ENCODE data around the gene CAMTA1. TPM values are rescaled to one million over a fixed set of nuclear protein-coding genes. Genes with fewer than 3 reads are reported as not detected.

Gene CAMTA1
- total RNA-seq, 1 donor from 2014 or later: 81.6 TPM

GRCh38 chr1:7717748-7718368 lies 932.6 kb downstream of the CAMTA1 start:
- Mint-ChIP-seq H3K27me3 (ENCODE audit: unreplicated experiment) (no peaks in the 10 kb centered on the region), H3K27ac (ENCODE audit: unreplicated experiment) (no peak overlapping the region), H3K4me1 (ENCODE audit: unreplicated experiment) (peaks cover 5% of the 10 kb centered on the region), H3K4me3 (ENCODE audit: unreplicated experiment) (no peak overlapping the region), H3K9me3 (ENCODE audit: unreplicated experiment) (no peaks in the 10 kb centered on the region), H3K36me3 (ENCODE audit: unreplicated experiment) (no peaks in the 10 kb centered on the region)
- no peak for DNase-seq (ENCODE audit: extremely low spot score, unreplicated experiment)
- no peak for TF ChIP-seq CTCF (IDR thresholded peaks at IDR 0.05)

GRCh38 chr1:7719468-7720094 lies 934.3 kb downstream of the CAMTA1 start:
- Mint-ChIP-seq H3K4me3 (ENCODE audit: unreplicated experiment) (no peak overlapping the region), H3K27me3 (ENCODE audit: unreplicated experiment) (no peaks in the 10 kb centered on the region), H3K4me1 (ENCODE audit: unreplicated experiment) (peaks cover 5% of the 10 kb centered on the region), H3K36me3 (ENCODE audit: unreplicated experiment) (no peaks in the 10 kb centered on the region), H3K9me3 (ENCODE audit: unreplicated experiment) (no peaks in the 10 kb centered on the region), H3K27ac (ENCODE audit: unreplicated experiment) (no peak overlapping the region)
- DNase-seq (ENCODE audit: extremely low spot score, unreplicated experiment): no peak
- no peak for TF ChIP-seq CTCF (IDR thresholded peaks at IDR 0.05)

- DNase-seq (ENCODE audit: extremely low spot score, unreplicated experiment): no peak
- Mint-ChIP-seq H3K4me3 (ENCODE audit: unreplicated experiment) (no peak overlapping the region), H3K27me3 (ENCODE audit: unreplicated experiment) (no peaks in the 10 kb centered on the region), H3K4me1 (ENCODE audit: unreplicated experiment) (peaks cover 5% of the 10 kb centered on the region), H3K9me3 (ENCODE audit: unreplicated experiment) (no peaks in the 10 kb centered on the region), H3K27ac (ENCODE audit: unreplicated experiment) (no peak overlapping the region), H3K36me3 (ENCODE audit: unreplicated experiment) (no peaks in the 10 kb centered on the region)
- no peak for TF ChIP-seq CTCF (IDR thresholded peaks at IDR 0.05)
Measured at GRCh38 chr1:7721940-7722669, 936.9 kb downstream of the CAMTA1 start.

- Mint-ChIP-seq H3K4me3 (ENCODE audit: unreplicated experiment) (no peak overlapping the region), H3K27ac (ENCODE audit: unreplicated experiment) (no peak overlapping the region), H3K4me1 (ENCODE audit: unreplicated experiment) (peaks cover 5% of the 10 kb centered on the region), H3K27me3 (ENCODE audit: unreplicated experiment) (no peaks in the 10 kb centered on the region), H3K36me3 (ENCODE audit: unreplicated experiment) (no peaks in the 10 kb centered on the region), H3K9me3 (ENCODE audit: unreplicated experiment) (no peaks in the 10 kb centered on the region)
- no peak for TF ChIP-seq CTCF (IDR thresholded peaks at IDR 0.05)
- no peak for DNase-seq (ENCODE audit: extremely low spot score, unreplicated experiment)
Measured at GRCh38 chr1:7722670-7723012, 937.4 kb downstream of the CAMTA1 start.

- Mint-ChIP-seq H3K27ac (ENCODE audit: unreplicated experiment) (no peak overlapping the region), H3K36me3 (ENCODE audit: unreplicated experiment) (no peaks in the 10 kb centered on the region), H3K4me3 (ENCODE audit: unreplicated experiment) (no peak overlapping the region), H3K9me3 (ENCODE audit: unreplicated experiment) (no peaks in the 10 kb centered on the region), H3K4me1 (ENCODE audit: unreplicated experiment) (peaks cover 4% of the 10 kb centered on the region), H3K27me3 (ENCODE audit: unreplicated experiment) (no peaks in the 10 kb centered on the region)
- no peak for DNase-seq (ENCODE audit: extremely low spot score, unreplicated experiment)
- TF ChIP-seq CTCF (IDR thresholded peaks at IDR 0.05): no peak
Measured at GRCh38 chr1:7726623-7727022, 941.4 kb downstream of the CAMTA1 start.
